Measurements from ENCODE around the gene OTUD3. TPM values are rescaled to one million over a fixed set of nuclear protein-coding genes. Genes with fewer than 3 reads are reported as not detected.

The OTUD3 gene
- total and polyA plus RNA-seq, 2 of the 13 experiments (the other 11 are each of a cell fraction or from before 2014, with no cell fraction given) = 5.2 to 7.5 TPM

- TF ChIP-seq ZBTB2 (CRISPR knock-in tag; IDR thresholded peaks at IDR 0.05; ENCODE audit: low read depth) (peak; percentile 78), ZNF567 (CRISPR knock-in tag; IDR thresholded peaks at IDR 0.05; ENCODE audit: borderline replicate concordance) (peak; percentile 71; the same call in 1 of the 2 replicates), NFIC (IDR thresholded peaks at IDR 0.05; ENCODE audit: low read length) (no peak; the same call in 1 of the 2 replicates), GMEB1 (CRISPR knock-in tag; IDR thresholded peaks at IDR 0.05; ENCODE audit: borderline replicate concordance) (peak; percentile 58; the same call in 1 of the 2 replicates), ZNF224 (CRISPR knock-in tag; IDR thresholded peaks at IDR 0.05) (0 out of 2 replicates have a peak, but pooled peaks have one; percentile 49), AGO1 (IDR thresholded peaks at IDR 0.05; ENCODE audit: low read depth, low read length, poor library complexity, severe bottlenecking) (no peak), HMGXB4 (CRISPR knock-in tag; IDR thresholded peaks at IDR 0.05; ENCODE audit: borderline replicate concordance in 1 of 2, low read depth in 1 of 2) (peak; percentile 85 to 89), SOX6 (IDR thresholded peaks at IDR 0.05) (no peak), SOX6 (CRISPR knock-in tag; IDR thresholded peaks at IDR 0.05) (peak; percentile 64), ZNF446 (CRISPR knock-in tag; IDR thresholded peaks at IDR 0.05) (peak; percentile 69), TRIM22 (IDR thresholded peaks at IDR 0.05) (no peak), BCLAF1 (IDR thresholded peaks at IDR 0.05) (no peak), BORCS8-MEF2B (CRISPR knock-in tag; IDR thresholded peaks at IDR 0.05) (peak; percentile 75), CSRNP2 (CRISPR knock-in tag; conservative IDR thresholded peaks at IDR 0.05; ENCODE audit: low read depth) (no peak), MXD4 (CRISPR knock-in tag; IDR thresholded peaks at IDR 0.05) (peak; percentile 55), CHCHD3 (CRISPR knock-in tag; IDR thresholded peaks at IDR 0.05) (no peak)
These were observed at the start of gene OTUD3 (continued) for GRCh38 chr1:19882111-19883071.
